ENCODE results near the gene KRT82. TPM values are rescaled to one million over a fixed set of nuclear protein-coding genes. Genes with fewer than 3 reads are reported as not detected.

Gene KRT82
- total RNA-seq, 2 experiments from 2014 or later: not detected

GRCh38 chr12:52344111-52344510 lies 62.0 kb downstream of the KRT82 start:
- Histone ChIP-seq H3K9me3 (ENCODE audit: low read length) (no peaks in the 10 kb centered on the region), H3K4me3 (ENCODE audit: low read depth, low read length, poor library complexity, severe bottlenecking) (no peak overlapping the region), H3K27ac (ENCODE audit: low read depth, low read length, poor library complexity, severe bottlenecking) (no peak overlapping the region), H4K20me1 (ENCODE audit: insufficient read depth, low read length) (no peaks in the 10 kb centered on the region), H3K4me2 (ENCODE audit: low read length) (no peak overlapping the region), H2AFZ (ENCODE audit: low read length) (no peak overlapping the region), H3K79me2 (ENCODE audit: insufficient read depth, low read depth, low read length) (no peaks in the 10 kb centered on the region), H3K9me2 (ENCODE audit: insufficient read depth, low read length) (no peaks in the 10 kb centered on the region), H3K4me1 (ENCODE audit: insufficient read depth, low read length, poor library complexity, severe bottlenecking) (no peaks in the 10 kb centered on the region), H3K36me3 (ENCODE audit: insufficient read depth, low read length) (no peaks in the 10 kb centered on the region)
- no peak for DNase-seq (ENCODE audit: low spot score)
- intact Hi-C loops (cut with micrococcal nuclease; ENCODE audit: unreplicated experiment): no loop called here
- BruUV-seq (replicated peaks): no TSS peak
- no peak for TF ChIP-seq EZH2phosphoT487 (IDR thresholded peaks at IDR 0.05; ENCODE audit: borderline replicate concordance, low read depth, low read length)
- TF ChIP-seq, protein P1, sequence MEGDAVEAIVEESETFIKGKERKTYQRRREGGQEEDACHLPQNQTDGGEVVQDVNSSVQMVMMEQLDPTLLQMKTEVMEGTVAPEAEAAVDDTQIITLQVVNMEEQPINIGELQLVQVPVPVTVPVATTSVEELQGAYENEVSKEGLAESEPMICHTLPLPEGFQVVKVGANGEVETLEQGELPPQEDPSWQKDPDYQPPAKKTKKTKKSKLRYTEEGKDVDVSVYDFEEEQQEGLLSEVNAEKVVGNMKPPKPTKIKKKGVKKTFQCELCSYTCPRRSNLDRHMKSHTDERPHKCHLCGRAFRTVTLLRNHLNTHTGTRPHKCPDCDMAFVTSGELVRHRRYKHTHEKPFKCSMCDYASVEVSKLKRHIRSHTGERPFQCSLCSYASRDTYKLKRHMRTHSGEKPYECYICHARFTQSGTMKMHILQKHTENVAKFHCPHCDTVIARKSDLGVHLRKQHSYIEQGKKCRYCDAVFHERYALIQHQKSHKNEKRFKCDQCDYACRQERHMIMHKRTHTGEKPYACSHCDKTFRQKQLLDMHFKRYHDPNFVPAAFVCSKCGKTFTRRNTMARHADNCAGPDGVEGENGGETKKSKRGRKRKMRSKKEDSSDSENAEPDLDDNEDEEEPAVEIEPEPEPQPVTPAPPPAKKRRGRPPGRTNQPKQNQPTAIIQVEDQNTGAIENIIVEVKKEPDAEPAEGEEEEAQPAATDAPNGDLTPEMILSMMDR (conservative IDR thresholded peaks at IDR 0.05; ENCODE audit: low read length): no peak
- ChIA-PET POLR2A (no interaction called here), CTCF (ENCODE audit: unreplicated experiment) (no interaction called here)

Other genes with a start within 250 kb of the KRT82 start
- gene KRT80, start 214.3 kb downstream of the KRT82 start, total RNA-seq (2014; rRNA removed; shearing (Covaris generic)): not detected in 2 replicates
- gene KRT80, start 214.3 kb downstream of the KRT82 start, total RNA-seq (2022): not detected in 2 replicates
- not detected in 2 replicates for gene KRT7, start 173.1 kb downstream of the KRT82 start, total RNA-seq (2014; rRNA removed; shearing (Covaris generic))
- 1.9 TPM in 1 of 2 replicates, not detected in the other for gene KRT7, start 173.1 kb downstream of the KRT82 start, total RNA-seq (2022)
- not detected in 2 replicates for gene KRT86, start 131.7 kb downstream of the KRT82 start, total RNA-seq (2014; rRNA removed; shearing (Covaris generic))
- gene KRT86, start 131.7 kb downstream of the KRT82 start, total RNA-seq (2022): not detected in 2 replicates
- not detected in 2 replicates for gene KRT81, start 114.8 kb downstream of the KRT82 start, total RNA-seq (2014; rRNA removed; shearing (Covaris generic))
- gene KRT81, start 114.8 kb downstream of the KRT82 start, total RNA-seq (2022): not detected in 2 replicates
- not detected in 2 replicates for gene KRT83, start 84.9 kb downstream of the KRT82 start, total RNA-seq (2014; rRNA removed; shearing (Covaris generic))
- not detected in 2 replicates for gene KRT83, start 84.9 kb downstream of the KRT82 start, total RNA-seq (2022)
- not detected in 2 replicates for gene KRT85, start 38.9 kb downstream of the KRT82 start, total RNA-seq (2014; rRNA removed; shearing (Covaris generic))
- gene KRT85, start 38.9 kb downstream of the KRT82 start, total RNA-seq (2022): not detected in 2 replicates
- not detected in 2 replicates for gene KRT84, start 20.7 kb downstream of the KRT82 start, total RNA-seq (2014; rRNA removed; shearing (Covaris generic))
- gene KRT84, start 20.7 kb downstream of the KRT82 start, total RNA-seq (2022): not detected in 2 replicates
- not detected in 2 replicates for gene KRT75, start 28.0 kb upstream of the KRT82 start, total RNA-seq (2014; rRNA removed; shearing (Covaris generic))
- gene KRT75, start 28.0 kb upstream of the KRT82 start, total RNA-seq (2022): not detected in 2 replicates
- gene KRT6B, start 45.8 kb upstream of the KRT82 start, total RNA-seq (2014; rRNA removed; shearing (Covaris generic)): not detected in 2 replicates
- gene KRT6B, start 45.8 kb upstream of the KRT82 start, total RNA-seq (2022): not detected in 2 replicates
- gene KRT6C, start 67.5 kb upstream of the KRT82 start, total RNA-seq (2014; rRNA removed; shearing (Covaris generic)): not detected in 2 replicates
- gene KRT6C, start 67.5 kb upstream of the KRT82 start, total RNA-seq (2022): not detected in 2 replicates
- gene KRT6A, start 86.9 kb upstream of the KRT82 start, total RNA-seq (2014; rRNA removed; shearing (Covaris generic)): not detected in 2 replicates
- 0.74 and 1.2 TPM in 2 replicates for gene KRT6A, start 86.9 kb upstream of the KRT82 start, total RNA-seq (2022)
- gene KRT5, start 114.1 kb upstream of the KRT82 start, total RNA-seq (2014; rRNA removed; shearing (Covaris generic)): not detected in 2 replicates
- gene KRT5, start 114.1 kb upstream of the KRT82 start, total RNA-seq (2022): 0.74 and 0.91 TPM in 2 replicates
- not detected in 2 replicates for gene KRT71, start 146.8 kb upstream of the KRT82 start, total RNA-seq (2014; rRNA removed; shearing (Covaris generic))
- gene KRT71, start 146.8 kb upstream of the KRT82 start, total RNA-seq (2022): not detected in 2 replicates
- not detected in 2 replicates for gene KRT74, start 167.5 kb upstream of the KRT82 start, total RNA-seq (2014; rRNA removed; shearing (Covaris generic))
- not detected in 2 replicates for gene KRT74, start 167.5 kb upstream of the KRT82 start, total RNA-seq (2022)
- not detected in 2 replicates for gene KRT72, start 195.1 kb upstream of the KRT82 start, total RNA-seq (2014; rRNA removed; shearing (Covaris generic))
- not detected in 2 replicates for gene KRT72, start 195.1 kb upstream of the KRT82 start, total RNA-seq (2022)
- not detected in 2 replicates for gene KRT73, start 212.2 kb upstream of the KRT82 start, total RNA-seq (2014; rRNA removed; shearing (Covaris generic))
- gene KRT73, start 212.2 kb upstream of the KRT82 start, total RNA-seq (2022): not detected in 2 replicates
- not detected in 2 replicates for gene KRT2, start 245.9 kb upstream of the KRT82 start, total RNA-seq (2014; rRNA removed; shearing (Covaris generic))
- not detected in 2 replicates for gene KRT2, start 245.9 kb upstream of the KRT82 start, total RNA-seq (2022)